ENCODE results near the gene GLRX2.

- no peak for TF ChIP-seq NFIC (IDR thresholded peaks at IDR 0.05)
- TF ChIP-seq ZBTB7A (IDR thresholded peaks at IDR 0.05; ENCODE audit: low read depth), result no peak
- no peak for TF ChIP-seq MAX (IDR thresholded peaks at IDR 0.05)
- no peak for TF ChIP-seq TAF1 (IDR thresholded peaks at IDR 0.05; ENCODE audit: low read depth)
- TF ChIP-seq RAD21 (IDR thresholded peaks at IDR 0.05; ENCODE audit: low read depth), result no peak
- no peak for TF ChIP-seq CREB1 (IDR thresholded peaks at IDR 0.05; ENCODE audit: low read depth)
- TF ChIP-seq USF1 (IDR thresholded peaks at IDR 0.05), result no peak
- no peak for TF ChIP-seq EP300 (IDR thresholded peaks at IDR 0.05; ENCODE audit: borderline replicate concordance)
- TF ChIP-seq FOXM1 (IDR thresholded peaks at IDR 0.05; ENCODE audit: borderline replicate concordance, low read depth), result no peak
- TF ChIP-seq REST (IDR thresholded peaks at IDR 0.05; ENCODE audit: low read depth), result no peak
- no peak for TF ChIP-seq YY1 (IDR thresholded peaks at IDR 0.05; ENCODE audit: low read depth)
These were observed 8.2 kb upstream of the GLRX2 start for GRCh38 chr1:193113258-193113991.

Data from Ishikawa (cell line).